Ascending aorta (tissue), 2 donors: ENCODE measurements around the gene SUSD3. TPM values are rescaled to one million over a fixed set of nuclear protein-coding genes. Genes with fewer than 3 reads are reported as not detected.
A peak's percentile ranks its signal among the peaks of the same experiment; 100 is the strongest.
"Not testable (repeated sequence)": the region's sequence is repeated elsewhere in the genome, so short reads cannot be mapped to it uniquely, and the experiment has no call there.

ENCODE experiments used
- DNase-seq, 2 donors: peaks; one replicate each; pipeline ENCODE4 v3.0.0-alpha.2; 2019; ENCODE audit warnings: low spot score in 2 of 2
- H3K27ac ChIP-seq, 2 donors: fragments of 200-600 bp; sonication (generic); one replicate each; pipeline ENCODE4 v1.5.1; 2016 to 2017; ENCODE audit warnings: mild to moderate bottlenecking in 1 of 2
- H3K27me3 ChIP-seq: fragments of 200-600 bp; sonication (generic); one replicate; pipeline ENCODE4 v1.5.1; 2017
- H3K36me3 ChIP-seq, 2 donors: fragments of 200-600 bp; sonication (generic); one replicate each; pipeline ENCODE4 v1.5.1; 2016
- H3K4me1 ChIP-seq, 2 donors: fragments of 200-600 bp; sonication (generic); one replicate each; pipeline ENCODE4 v1.5.1; 2016 to 2017; ENCODE audit warnings: mild to moderate bottlenecking in 1 of 2
- H3K4me3 ChIP-seq, 2 donors: fragments of 200-600 bp; sonication (generic); one replicate each; pipeline ENCODE4 v1.5.1; 2016 to 2017; ENCODE audit warnings: mild to moderate bottlenecking in 1 of 2
- H3K9me3 ChIP-seq, 2 donors: fragments of 200-600 bp; sonication (generic); one replicate each; pipeline ENCODE4 v1.5.1; 2016
- intact Hi-C: fragments of 100-400 bp; cut with DNase I; formaldehyde crosslinking; loops from one replicate; pipeline ENCODE4 v1.15.1; 2023
- total RNA-seq: library from RNA; depleted of rRNA; stranded (reverse); fragments of >200 nt; gene quantifications from one replicate; pipeline ENCODE4 v1.1.0, GENCODE V29; 2016
- TF ChIP-seq, protein P1 (sequence below), 3 experiments: fragments of 200-600 bp in 2 of 3; fragments of 450-650 bp in 1 of 3; sonication (generic) in 2 of 3; IDR thresholded peaks; one replicate each; pipeline ENCODE4 v1.5.1; 2016 to 2019; ENCODE audit warnings: antibody characterized with exemption in 3 of 3, mild to moderate bottlenecking in 1 of 3, moderate library complexity in 1 of 3

Gene SUSD3
- total RNA-seq, 1 donor from 2014 or later: not detected

DNA sequence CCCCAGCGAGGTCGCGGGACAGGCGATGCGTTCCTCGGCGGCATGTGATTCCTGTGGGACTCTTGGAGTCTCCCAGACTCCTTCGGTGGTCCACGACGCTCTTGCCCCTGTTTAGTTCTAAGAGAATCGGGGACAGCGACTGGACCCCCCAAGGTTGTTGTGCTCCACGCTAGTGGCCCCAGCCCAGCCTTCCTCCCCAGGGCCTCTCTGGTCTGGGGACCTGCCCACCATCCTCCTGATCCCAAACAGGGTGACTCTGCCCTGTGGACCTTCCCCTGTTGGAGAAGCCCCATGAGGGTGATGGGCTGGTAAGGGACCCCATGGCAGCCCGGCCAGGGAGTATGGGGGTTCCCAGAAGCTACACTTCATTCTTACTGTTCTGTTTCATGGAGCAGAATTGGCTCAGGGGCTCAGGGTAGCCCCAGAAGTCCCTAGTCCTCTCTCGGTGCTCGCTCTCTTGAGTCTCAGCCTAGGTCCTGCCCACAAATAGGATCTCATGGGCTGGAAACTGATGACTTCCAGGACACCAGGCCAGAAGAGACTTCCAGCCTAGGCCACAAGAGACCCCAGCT lies 38.4 kb downstream of the SUSD3 start:
- peaks cover 0 to 4% of the 10 kb centered on the region in 2 donors for H3K9me3 ChIP-seq
- intact Hi-C loops: loop anchor here (1.0 to 10.0 kb wide), 6 partner anchors 45 to 982 kb away; partner anchors contain the start of genes BICD2, FAM120A, FAM120AOS and SPTLC1
- H3K4me3 ChIP-seq: peak overlapping the region; percentile 81 to 96
- no peaks in the 10 kb centered on the region for H3K36me3 ChIP-seq
- TF ChIP-seq, protein P1, sequence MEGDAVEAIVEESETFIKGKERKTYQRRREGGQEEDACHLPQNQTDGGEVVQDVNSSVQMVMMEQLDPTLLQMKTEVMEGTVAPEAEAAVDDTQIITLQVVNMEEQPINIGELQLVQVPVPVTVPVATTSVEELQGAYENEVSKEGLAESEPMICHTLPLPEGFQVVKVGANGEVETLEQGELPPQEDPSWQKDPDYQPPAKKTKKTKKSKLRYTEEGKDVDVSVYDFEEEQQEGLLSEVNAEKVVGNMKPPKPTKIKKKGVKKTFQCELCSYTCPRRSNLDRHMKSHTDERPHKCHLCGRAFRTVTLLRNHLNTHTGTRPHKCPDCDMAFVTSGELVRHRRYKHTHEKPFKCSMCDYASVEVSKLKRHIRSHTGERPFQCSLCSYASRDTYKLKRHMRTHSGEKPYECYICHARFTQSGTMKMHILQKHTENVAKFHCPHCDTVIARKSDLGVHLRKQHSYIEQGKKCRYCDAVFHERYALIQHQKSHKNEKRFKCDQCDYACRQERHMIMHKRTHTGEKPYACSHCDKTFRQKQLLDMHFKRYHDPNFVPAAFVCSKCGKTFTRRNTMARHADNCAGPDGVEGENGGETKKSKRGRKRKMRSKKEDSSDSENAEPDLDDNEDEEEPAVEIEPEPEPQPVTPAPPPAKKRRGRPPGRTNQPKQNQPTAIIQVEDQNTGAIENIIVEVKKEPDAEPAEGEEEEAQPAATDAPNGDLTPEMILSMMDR (IDR thresholded peaks at IDR 0.05): no peak
- DNase-seq: no peak
- H3K27me3 ChIP-seq: no peaks in the 10 kb centered on the region
- H3K4me1 ChIP-seq: peaks cover 22 to 37% of the 10 kb centered on the region in 2 donors
- H3K27ac ChIP-seq: peak overlapping the region; percentile 96 to 97

DNA sequence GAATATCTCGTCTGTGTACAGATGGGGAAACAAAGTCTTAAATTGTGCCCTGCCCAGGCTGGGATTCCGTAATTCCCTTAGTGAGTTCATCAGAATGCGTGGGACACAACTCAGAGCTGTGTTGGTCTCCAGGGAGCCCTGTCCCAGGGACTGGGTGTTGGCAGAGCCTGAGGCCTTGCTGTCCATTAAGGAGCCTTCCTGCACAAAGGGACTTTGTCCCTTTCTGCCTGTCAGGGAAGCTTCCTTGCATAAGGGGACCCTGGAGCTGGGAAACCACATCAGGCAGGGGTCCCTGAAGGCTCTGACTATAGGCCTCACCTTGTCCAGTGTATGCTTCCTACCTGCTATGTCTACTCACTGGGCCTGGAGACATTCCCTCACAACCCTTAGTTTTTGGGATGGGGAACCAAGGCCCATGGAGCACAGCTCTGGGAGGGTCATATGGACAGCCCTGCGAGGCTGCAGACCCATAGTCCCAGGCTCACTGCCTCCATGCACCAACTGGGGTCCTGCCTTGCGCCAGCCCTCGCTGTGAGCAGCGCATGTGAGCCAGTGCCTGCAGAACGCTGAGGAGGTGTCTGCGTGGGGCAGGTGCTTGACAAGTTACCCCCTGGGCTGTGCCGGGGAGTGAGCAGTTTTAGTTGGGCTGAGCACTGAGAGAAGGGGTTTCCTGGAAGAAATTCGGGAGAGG lies 39.2 kb downstream of the SUSD3 start:
- TF ChIP-seq, protein P1 (IDR thresholded peaks at IDR 0.05): no peak
- peak; percentile 5 to 72 for DNase-seq
- H3K27ac ChIP-seq: peak overlapping the region; percentile 96 to 97
- H3K4me3 ChIP-seq: peak overlapping the region; percentile 81 to 96
- no peaks in the 10 kb centered on the region for H3K27me3 ChIP-seq
- peaks cover 22 to 39% of the 10 kb centered on the region in 2 donors for H3K4me1 ChIP-seq
- no peaks in the 10 kb centered on the region for H3K9me3 ChIP-seq
- H3K36me3 ChIP-seq: no peaks in the 10 kb centered on the region
- intact Hi-C loops: loop anchor here (2.0 to 10.0 kb wide), 6 partner anchors 21 to 983 kb away; partner anchors contain the start of genes BICD2, FAM120A, FAM120AOS and SPTLC1

DNA sequence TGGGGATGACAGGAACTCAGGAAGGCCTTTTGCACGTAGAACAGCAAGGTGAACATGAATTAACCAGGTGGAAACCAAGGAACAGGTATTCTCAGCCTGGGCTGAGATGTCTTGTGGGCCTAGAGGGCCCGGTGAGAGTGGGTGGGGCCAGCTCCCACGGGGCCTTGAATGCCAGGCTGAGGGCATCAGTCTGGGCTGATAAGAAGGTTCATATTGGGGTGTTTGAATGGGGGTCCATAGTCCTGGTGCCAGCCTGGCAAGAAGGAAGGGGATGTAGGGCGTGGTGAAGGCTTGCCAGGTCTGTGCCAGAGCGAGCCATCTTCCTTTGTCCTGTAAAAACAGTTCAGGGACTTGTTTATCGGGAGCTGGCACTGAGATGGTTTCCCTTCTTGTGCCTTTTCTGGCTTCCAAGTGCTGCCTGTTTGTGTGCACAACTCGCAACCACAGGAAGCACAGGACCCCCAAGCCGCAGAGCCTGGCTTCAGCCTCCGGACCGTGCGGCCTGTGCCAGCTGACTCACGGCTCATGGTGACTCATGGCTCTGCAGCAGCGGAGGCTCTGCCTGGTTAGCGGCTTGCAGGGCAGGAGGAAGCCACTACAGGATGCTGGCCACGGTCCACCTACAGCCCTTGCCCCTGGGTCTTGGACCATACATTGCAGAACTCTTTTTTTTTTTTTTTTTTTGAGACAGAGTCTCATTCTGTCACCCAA lies 39.9 kb downstream of the SUSD3 start:
- H3K36me3 ChIP-seq: no peaks in the 10 kb centered on the region
- H3K27me3 ChIP-seq: no peaks in the 10 kb centered on the region
- TF ChIP-seq, protein P1 (IDR thresholded peaks at IDR 0.05): no peak
- H3K27ac ChIP-seq: peak overlapping the region; percentile 96 to 97
- H3K4me3 ChIP-seq: peak overlapping the region; percentile 81 to 96
- DNase-seq: peak; percentile 89 to 97
- H3K9me3 ChIP-seq: no peaks in the 10 kb centered on the region
- peaks cover 22 to 39% of the 10 kb centered on the region in 2 donors for H3K4me1 ChIP-seq
- intact Hi-C loops: loop anchor here (2.0 to 10.0 kb wide), 5 partner anchors 20 to 984 kb away; partner anchors contain the start of genes FAM120A, FAM120AOS and SPTLC1

DNA sequence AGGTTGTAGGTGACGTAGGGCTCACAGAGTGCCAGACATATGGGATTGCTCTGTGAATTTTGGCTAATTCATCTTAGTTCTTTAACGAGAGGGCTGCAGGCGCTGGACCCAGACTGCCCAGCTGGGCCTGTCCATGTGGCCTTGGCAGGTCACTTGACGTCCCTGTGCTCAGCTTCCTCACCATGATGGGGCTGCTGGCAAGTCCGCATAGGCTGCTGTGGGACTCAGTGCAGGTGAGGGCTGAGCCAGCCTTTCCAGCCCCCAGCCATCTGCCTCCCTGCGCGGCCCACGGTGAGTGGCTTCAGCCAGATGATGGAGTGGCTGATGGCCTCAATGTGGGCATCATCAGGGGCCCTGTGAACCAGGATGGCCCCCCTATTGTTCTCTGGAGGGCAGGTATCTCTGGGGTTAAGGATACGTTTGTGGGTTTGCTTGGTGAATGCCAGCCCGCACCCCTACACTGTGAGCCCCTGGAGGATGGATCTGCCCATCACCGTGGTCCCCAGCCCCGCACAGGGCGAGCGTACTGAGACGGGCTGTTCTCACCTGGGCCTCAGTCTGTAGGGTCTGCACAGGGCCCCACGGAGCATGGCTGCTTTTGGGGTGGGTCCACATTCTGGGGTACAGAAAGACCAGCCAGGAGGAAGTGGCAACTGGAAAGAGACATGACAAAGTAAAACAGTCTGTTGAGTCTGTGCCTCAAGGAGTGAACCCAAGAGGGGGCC lies 41.2 kb downstream of the SUSD3 start:
- TF ChIP-seq, protein P1 (IDR thresholded peaks at IDR 0.05): no peak
- no peaks in the 10 kb centered on the region for H3K27me3 ChIP-seq
- no peak overlapping the region for H3K4me3 ChIP-seq
- peak; percentile 7 to 63 for DNase-seq
- H3K27ac ChIP-seq: peak overlapping the region; percentile 96 to 97
- peaks cover 0 to 10% of the 10 kb centered on the region in 2 donors for H3K9me3 ChIP-seq
- peaks cover 22 to 33% of the 10 kb centered on the region in 2 donors for H3K4me1 ChIP-seq
- H3K36me3 ChIP-seq: peaks cover 0 to 12% of the 10 kb centered on the region in 2 donors
- intact Hi-C loops: loop anchor here (2.0 to 10.0 kb wide), 5 partner anchors 19 to 985 kb away; partner anchors contain the start of genes FAM120A, FAM120AOS and SPTLC1

DNA sequence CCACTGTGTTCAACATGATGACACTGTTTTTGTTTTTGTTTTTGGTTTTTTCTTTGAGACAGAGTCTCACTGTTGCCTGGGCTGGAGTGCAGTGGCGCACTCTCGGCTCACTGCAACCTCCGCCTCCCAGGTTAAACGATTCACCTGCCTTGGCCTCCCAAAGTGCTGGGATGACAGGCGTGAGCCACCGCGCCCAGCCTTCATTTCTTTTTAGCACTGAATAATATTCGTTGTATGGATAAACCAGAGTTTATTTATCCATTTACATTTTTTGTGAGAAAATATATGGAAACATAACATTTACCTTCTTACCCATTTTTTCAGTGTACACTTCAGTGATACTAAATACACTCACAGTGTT lies 41.8 kb downstream of the SUSD3 start:
- peaks cover 19 to 33% of the 10 kb centered on the region in 2 donors for H3K4me1 ChIP-seq
- TF ChIP-seq, protein P1 (IDR thresholded peaks at IDR 0.05): no peak
- H3K4me3 ChIP-seq: no peak overlapping the region
- peaks cover 0 to 10% of the 10 kb centered on the region in 2 donors for H3K9me3 ChIP-seq
- peak in 1 of 2 donors; percentile 58 for DNase-seq
- H3K36me3 ChIP-seq: peaks cover 0 to 13% of the 10 kb centered on the region in 2 donors
- intact Hi-C loops: no loop called here
- peak overlapping the region; percentile 96 to 97 for H3K27ac ChIP-seq
- no peaks in the 10 kb centered on the region for H3K27me3 ChIP-seq

DNA sequence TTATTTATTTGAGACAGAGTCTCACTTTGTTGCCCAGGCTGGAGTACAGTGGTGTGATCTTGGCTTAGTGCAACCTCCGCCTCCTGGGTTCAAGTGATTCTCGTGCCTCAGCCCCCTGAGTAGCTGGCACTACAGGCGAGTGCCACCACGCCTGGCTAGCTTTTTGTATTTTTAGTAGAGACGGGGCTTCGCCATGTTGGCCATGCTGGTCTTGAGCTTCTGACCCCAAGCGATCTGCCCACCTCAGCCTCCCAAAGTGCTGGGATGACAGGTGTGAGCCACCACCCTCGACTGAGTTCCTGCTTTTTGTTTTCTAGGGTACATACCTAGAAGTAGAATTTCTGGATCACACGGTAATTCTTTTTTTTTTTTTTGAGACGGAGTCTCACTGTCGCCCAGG lies 42.6 kb downstream of the SUSD3 start:
- DNase-seq: peak in 1 of 2 donors; percentile 58
- H3K9me3 ChIP-seq, H3K4me3 ChIP-seq, H3K27me3 ChIP-seq, intact Hi-C loops, H3K27ac ChIP-seq: not testable (repeated sequence)
- peaks cover 0 to 13% of the 10 kb centered on the region in 2 donors for H3K36me3 ChIP-seq
- peaks cover 19 to 33% of the 10 kb centered on the region in 2 donors for H3K4me1 ChIP-seq
